CD14-positive monocyte (primary cell): ENCODE results near the gene ZBTB43. TPM values are rescaled to one million over a fixed set of nuclear protein-coding genes. Genes with fewer than 3 reads are reported as not detected.

Source experiments
- DNase-seq, 3 donors: peaks; one replicate each; pipeline ENCODE4 v3.0.0-alpha.2; 2011 to 2022
- H2AFZ ChIP-seq: 2 replicates; pipeline ENCODE4 v1.6.0; 2012; ENCODE audit warnings: mild to moderate bottlenecking, low read depth, low read length, inconsistent platforms; ENCODE audit not compliant: insufficient read depth, poor library complexity, severe bottlenecking
- H3K27ac ChIP-seq, 2 donors: 1 replicate in 1 of 2; 2 replicates in 1 of 2; pipeline ENCODE4 v1.5.1; 2012 to 2013; ENCODE audit warnings: low read length in 2 of 2, control low read depth in 1 of 2, inconsistent platforms in 1 of 2, low read depth in 1 of 2, mild to moderate bottlenecking in 1 of 2
- H3K27me3 ChIP-seq, 2 donors: one replicate each; pipeline versions ENCODE4 v1.6.0 to v1.6.1; 2011 to 2013; ENCODE audit warnings: low read length in 2 of 2; ENCODE audit not compliant: control insufficient read depth in 2 of 2, insufficient read depth in 2 of 2
- H3K36me3 ChIP-seq, 2 donors: replicated peaks in 1 of 2; 1 replicate in 1 of 2; 2 replicates in 1 of 2; pipeline versions ENCODE4 v1.5.1 to v1.6.1; 2012 to 2013; ENCODE audit warnings: low read length in 2 of 2, control low read depth in 1 of 2, inconsistent platforms in 1 of 2, mild to moderate bottlenecking in 1 of 2; ENCODE audit not compliant: insufficient read depth in 2 of 2, control insufficient read depth in 1 of 2
- H3K4me1 ChIP-seq, 2 donors: 1 replicate in 1 of 2; 2 replicates in 1 of 2; pipeline versions ENCODE4 v1.5.1 to v1.6.1; 2012 to 2013; ENCODE audit warnings: low read length in 2 of 2, control low read depth in 1 of 2, inconsistent platforms in 1 of 2, mild to moderate bottlenecking in 1 of 2, moderate library complexity in 1 of 2; ENCODE audit not compliant: insufficient read depth in 2 of 2, control insufficient read depth in 1 of 2
- H3K4me2 ChIP-seq: replicated peaks from 2 replicates; pipeline ENCODE3; 2012; ENCODE audit warnings: low read length, moderate library complexity, mild to moderate bottlenecking; ENCODE audit not compliant: poor library complexity, severe bottlenecking; ENCODE audit errors: extremely low read depth
- H3K4me3 ChIP-seq, 3 experiments: fragments of 200-600 bp in 1 of 3; sonication (generic) in 1 of 3; replicated peaks in 1 of 3; 1 replicate in 2 of 3; 2 replicates in 1 of 3; pipeline ENCODE4 v1.5.1; 2011 to 2013; ENCODE audit warnings: low read length in 3 of 3, mild to moderate bottlenecking in 3 of 3, control low read depth in 2 of 3, low read depth in 2 of 3, inconsistent platforms in 1 of 3, moderate library complexity in 1 of 3
- H3K79me2 ChIP-seq: 2 replicates; pipeline ENCODE4 v1.6.0; 2012; ENCODE audit warnings: mild to moderate bottlenecking, control low read depth, inconsistent platforms, low read length, moderate library complexity; ENCODE audit not compliant: insufficient read depth
- H3K9ac ChIP-seq: 2 replicates; pipeline ENCODE4 v1.6.0; 2017; ENCODE audit warnings: low read length, mild to moderate bottlenecking; ENCODE audit not compliant: insufficient read depth, poor library complexity, severe bottlenecking
- H3K9me3 ChIP-seq, 2 donors: replicated peaks in 1 of 2; 1 replicate in 1 of 2; 2 replicates in 1 of 2; pipeline versions ENCODE4 v1.5.1 to v1.6.1; 2012 to 2013; ENCODE audit warnings: low read length in 2 of 2, control low read depth in 1 of 2; ENCODE audit not compliant: control insufficient read depth in 1 of 2, insufficient read depth in 1 of 2
- H4K20me1 ChIP-seq: 2 replicates; pipeline ENCODE4 v1.6.0; 2012; ENCODE audit warnings: mild to moderate bottlenecking, low read length, control low read depth, moderate library complexity; ENCODE audit not compliant: insufficient read depth
- H3K27ac Mint-ChIP-seq, 7 donors: one replicate each; pipeline ENCODE4 v1.8.0; 2020; ENCODE audit warnings: mild to moderate bottlenecking in 7 of 7, mixed read lengths in 7 of 7, moderate library complexity in 6 of 7, inconsistent platforms in 2 of 7
- H3K27me3 Mint-ChIP-seq, 3 donors: one replicate each; pipeline ENCODE4 v1.8.0; 2021 to 2022; ENCODE audit warnings: low read depth in 3 of 3, mild to moderate bottlenecking in 3 of 3, mixed read lengths in 3 of 3, moderate library complexity in 3 of 3, inconsistent platforms in 1 of 3
- H3K36me3 Mint-ChIP-seq, 2 donors: one replicate each; pipeline ENCODE4 v1.8.0; 2020; ENCODE audit warnings: mixed read lengths in 2 of 2, inconsistent platforms in 1 of 2, mild to moderate bottlenecking in 1 of 2
- H3K4me1 Mint-ChIP-seq: one replicate; pipeline ENCODE4 v1.8.0; 2020; ENCODE audit warnings: mild to moderate bottlenecking, mixed read lengths
- H3K4me3 Mint-ChIP-seq, 2 donors: one replicate each; pipeline ENCODE4 v1.8.0; 2020; ENCODE audit warnings: mild to moderate bottlenecking in 2 of 2, mixed read lengths in 2 of 2, moderate library complexity in 1 of 2
- H3K9me3 Mint-ChIP-seq, 7 donors: one replicate each; pipeline ENCODE4 v1.8.0; 2020 to 2022; ENCODE audit warnings: mixed read lengths in 7 of 7, mild to moderate bottlenecking in 6 of 7, moderate library complexity in 6 of 7, inconsistent platforms in 2 of 7
- CTCF ChIP-seq: fragments of 200-600 bp; IDR thresholded peaks from one replicate; pipeline ENCODE4 v1.8.0; 2022; ENCODE audit warnings: antibody characterized with exemption, mild to moderate bottlenecking
- WGBS: methylation state at CpG from one replicate; pipeline ENCODE4 v1.1.5; 2013; ENCODE audit warnings: missing lambda C conversion rate; ENCODE audit not compliant: insufficient coverage; 5-methylcytosine and 5-hydroxymethylcytosine counted together
- intact Hi-C, 2 donors: fragments of 100-400 bp; cut with micrococcal nuclease; formaldehyde crosslinking; loops; one replicate each; pipeline versions ENCODE4 v1.15.0 to v1.15.1; 2023
- polyA plus RNA-seq, 3 donors: library from polyadenylated mRNA; depleted of rRNA in 1 of 3; unstranded in 2 of 3; stranded (reverse) in 1 of 3; fragments of 300-500 nt in 2 of 3; fragments of >200 nt in 1 of 3; fragmentation: Illumina TruSeq in 2 of 3; gene quantifications; 1 replicate in 2 of 3; 2 replicates in 1 of 3; pipeline ENCODE4 v1.2.3, GENCODE V29; 2012 to 2021

The ZBTB43 gene
- polyA plus RNA-seq, 3 donors = 6.1 to 15.9 (median 6.8) TPM

- peaks cover 35 to 58% of the 10 kb centered on the region in 2 donors for H3K36me3 Mint-ChIP-seq
- H3K4me3 ChIP-seq = no peak overlapping the region
- peaks cover 30 to 48% of the 10 kb centered on the region in 2 donors for H3K36me3 ChIP-seq
- intact Hi-C loops = no loop called here
- peak overlapping the region in 1 of 7 donors; percentile 34 for H3K27ac Mint-ChIP-seq
- peaks cover 0 to 5% of the 10 kb centered on the region in 2 donors for H3K4me1 ChIP-seq
- no peak overlapping the region for H2AFZ ChIP-seq
- H3K4me3 Mint-ChIP-seq = no peak overlapping the region
- H3K9ac ChIP-seq = no peak overlapping the region
- WGBS = 80% methylated on average over 1 of the region's 4 CpGs
- TF ChIP-seq CTCF = no peak
- no peak overlapping the region for H3K4me2 ChIP-seq
- DNase-seq = no peak
- H3K27me3 ChIP-seq = no peaks in the 10 kb centered on the region
- H3K4me1 Mint-ChIP-seq = peaks cover 24% of the 10 kb centered on the region
- peaks cover 98% of the 10 kb centered on the region for H4K20me1 ChIP-seq
- peaks cover 96% of the 10 kb centered on the region for H3K79me2 ChIP-seq
- no peaks in the 10 kb centered on the region for H3K9me3 ChIP-seq
- peaks cover 0 to 1% (median 0%) of the 10 kb centered on the region in 7 donors for H3K9me3 Mint-ChIP-seq
- no peak overlapping the region for H3K27ac ChIP-seq
- no peaks in the 10 kb centered on the region for H3K27me3 Mint-ChIP-seq
These were observed 71.7 kb downstream of the ZBTB43 start for GRCh38 chr9:126876531-126876930.

- Histone ChIP-seq H3K27ac (peak overlapping the region in 1 of 2 donors; percentile 32), H3K79me2 (peaks cover 96% of the 10 kb centered on the region), H3K9ac (no peak overlapping the region), H3K4me2 (no peak overlapping the region), H3K9me3 (no peaks in the 10 kb centered on the region), H3K36me3 (peaks cover 33 to 57% of the 10 kb centered on the region in 2 donors), H3K27me3 (no peaks in the 10 kb centered on the region), H3K4me3 (no peak overlapping the region), H4K20me1 (peaks cover 98% of the 10 kb centered on the region), H2AFZ (no peak overlapping the region), H3K4me1 (peaks cover 0 to 5% of the 10 kb centered on the region in 2 donors)
- peaks cover 43 to 62% of the 10 kb centered on the region in 2 donors for H3K36me3 Mint-ChIP-seq
- H3K9me3 Mint-ChIP-seq = peaks cover 0 to 1% (median 0%) of the 10 kb centered on the region in 7 donors
- H3K27me3 Mint-ChIP-seq = no peaks in the 10 kb centered on the region
- H3K4me3 Mint-ChIP-seq = no peak overlapping the region
- peak overlapping the region in 3 of 7 donors; percentile 10 to 35 (median 34) for H3K27ac Mint-ChIP-seq
- intact Hi-C loops = no loop called here
- WGBS = no CpG with 5 or more reads among the region's 9 CpGs
- DNase-seq = no peak
- H3K4me1 Mint-ChIP-seq = peaks cover 21% of the 10 kb centered on the region
- no peak for TF ChIP-seq CTCF
These were observed 72.6 kb downstream of the ZBTB43 start for GRCh38 chr9:126877418-126877817.
